HFFc6 (cell line): ENCODE measurements around the gene RNF32. TPM values are rescaled to one million over a fixed set of nuclear protein-coding genes. Genes with fewer than 3 reads are reported as not detected.

Experiments
- DNase-seq: peaks from one replicate; pipeline ENCODE4 v3.0.0-alpha.2; 2018
- H3K27ac Mint-ChIP-seq: 2 replicates; pipeline ENCODE4 v1.8.0; 2020; ENCODE audit warnings: mild to moderate bottlenecking, mixed read lengths
- H3K27me3 Mint-ChIP-seq: 2 replicates; pipeline ENCODE4 v1.8.0; 2021; ENCODE audit warnings: mild to moderate bottlenecking, moderate library complexity, mixed read lengths; ENCODE audit not compliant: insufficient read depth
- H3K36me3 Mint-ChIP-seq: 2 replicates; pipeline ENCODE4 v1.8.0; 2021; ENCODE audit warnings: low read depth, mixed read lengths
- H3K4me1 Mint-ChIP-seq: 2 replicates; pipeline ENCODE4 v1.8.0; 2020; ENCODE audit warnings: low read depth, mixed read lengths
- H3K4me3 Mint-ChIP-seq: 2 replicates; pipeline ENCODE4 v1.8.0; 2020; ENCODE audit warnings: mild to moderate bottlenecking, moderate library complexity, mixed read lengths
- H3K9me3 Mint-ChIP-seq: 2 replicates; pipeline ENCODE4 v1.8.0; 2020; ENCODE audit warnings: mild to moderate bottlenecking, mixed read lengths
- CTCF ChIP-seq: fragments of 200-600 bp; sonication (generic); IDR thresholded peaks from 2 replicates; pipeline ENCODE4 v1.5.0; 2021; ENCODE audit warnings: antibody characterized with exemption, mild to moderate bottlenecking
- total RNA-seq, 6 experiments: library from RNA; stranded (reverse); fragmentation: NEBNext Ultra II Directional; extraction: Animal tissue kit (Norgen Biotek cat#: 25700); gene quantifications; 2 replicates in 1 of 6; 3 replicates in 5 of 6; pipeline ENCODE4 v1.2.3, GENCODE V29; 2021

Gene RNF32
- total RNA-seq, 6 experiments from 2014 or later = 0.94 to 2.5 (median 1.4) TPM

DNA sequence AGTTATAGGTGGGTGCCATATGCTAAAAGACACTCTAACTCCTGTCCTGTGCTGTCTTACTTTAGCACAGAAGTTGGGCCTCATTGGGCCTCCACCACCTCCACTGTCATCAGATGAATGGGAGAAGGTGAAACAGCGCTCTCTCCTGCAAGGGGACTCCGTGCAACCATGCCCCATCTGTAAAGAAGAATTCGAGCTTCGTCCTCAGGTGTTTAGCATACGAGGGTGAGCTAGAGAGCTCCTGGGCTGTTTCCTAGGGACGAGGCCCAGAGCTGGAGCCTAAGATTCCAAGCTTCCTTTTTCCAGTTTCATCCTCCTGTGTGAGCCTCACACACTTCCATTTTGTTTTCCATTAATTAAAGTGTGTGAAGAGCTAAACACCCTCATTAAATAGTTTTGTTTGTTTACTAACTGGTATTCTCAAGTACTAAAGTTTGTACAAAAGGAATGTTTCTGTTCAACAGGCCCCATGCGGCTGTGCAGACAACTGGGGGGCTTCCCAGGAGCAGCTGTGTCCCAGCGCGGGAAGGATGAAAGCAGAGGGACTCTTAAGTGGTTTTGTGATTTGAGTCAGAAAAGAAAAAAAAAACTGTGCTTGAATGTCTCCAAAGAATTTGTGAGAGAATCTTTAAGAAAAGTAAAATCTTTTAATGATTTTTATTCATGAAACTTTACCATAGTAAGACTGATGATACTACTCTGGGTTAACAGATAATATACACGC lies 14.1 kb downstream of the RNF32 start:
- no peaks in the 10 kb centered on the region for H3K9me3 Mint-ChIP-seq
- no peak overlapping the region for H3K27ac Mint-ChIP-seq
- peaks cover 24% of the 10 kb centered on the region for H3K4me1 Mint-ChIP-seq
- no peak for TF ChIP-seq CTCF
- DNase-seq = no peak
- no peaks in the 10 kb centered on the region for H3K36me3 Mint-ChIP-seq
- no peaks in the 10 kb centered on the region; the same call in 1 of the 2 replicates for H3K27me3 Mint-ChIP-seq
- H3K4me3 Mint-ChIP-seq = no peak overlapping the region

DNA sequence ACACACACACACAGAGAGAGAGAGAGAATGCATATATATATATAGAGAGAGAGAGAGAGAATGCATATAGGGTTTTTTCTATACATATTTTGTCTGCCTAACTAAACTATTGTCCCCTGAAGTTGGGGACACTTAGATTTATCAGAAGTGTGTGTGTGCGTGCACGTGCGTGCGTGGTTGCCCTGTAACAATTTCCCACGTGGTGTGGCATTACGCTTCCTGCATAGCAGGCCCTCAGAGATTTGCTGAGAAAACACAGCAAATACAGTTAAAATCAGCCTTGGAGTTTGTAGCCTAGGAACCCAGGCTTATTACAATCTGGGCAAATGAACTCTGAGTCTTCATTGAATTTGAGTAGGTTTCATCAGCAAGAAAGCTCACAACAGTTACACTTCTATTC lies 14.7 kb downstream of the RNF32 start:
- Mint-ChIP-seq H3K27ac (no peak overlapping the region), H3K36me3 (no peaks in the 10 kb centered on the region), H3K4me1 (peaks cover 24% of the 10 kb centered on the region), H3K27me3 (no peaks in the 10 kb centered on the region; the same call in 1 of the 2 replicates), H3K9me3 (no peaks in the 10 kb centered on the region), H3K4me3 (no peak overlapping the region)
- TF ChIP-seq CTCF = no peak
- no peak for DNase-seq

DNA sequence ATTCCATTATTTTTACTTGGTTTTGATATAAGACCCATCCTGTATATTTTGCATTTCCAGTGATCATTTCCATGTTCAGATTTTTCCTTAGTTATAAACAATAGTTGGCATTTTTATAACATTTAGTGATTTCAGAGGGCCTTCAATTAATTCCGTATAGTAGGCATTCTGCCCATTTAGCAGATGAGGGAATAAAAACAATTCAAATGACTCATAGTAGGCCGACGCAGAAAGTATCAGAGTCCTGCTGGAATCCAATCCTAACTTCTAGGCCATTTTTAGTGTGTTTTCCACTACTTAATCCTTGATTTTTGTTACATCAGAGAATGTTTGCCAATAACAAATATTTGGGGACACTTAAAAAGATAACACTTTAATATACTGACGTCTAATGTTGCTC lies 15.4 kb downstream of the RNF32 start:
- no peak overlapping the region for H3K4me3 Mint-ChIP-seq
- no peaks in the 10 kb centered on the region for H3K36me3 Mint-ChIP-seq
- no peak for TF ChIP-seq CTCF
- no peak overlapping the region for H3K27ac Mint-ChIP-seq
- peaks cover 24% of the 10 kb centered on the region for H3K4me1 Mint-ChIP-seq
- no peaks in the 10 kb centered on the region for H3K9me3 Mint-ChIP-seq
- DNase-seq = no peak
- H3K27me3 Mint-ChIP-seq = no peaks in the 10 kb centered on the region; the same call in 1 of the 2 replicates

- peaks cover 20% of the 10 kb centered on the region for H3K4me1 Mint-ChIP-seq
- no peak for TF ChIP-seq CTCF
- no peaks in the 10 kb centered on the region for H3K9me3 Mint-ChIP-seq
- no peak overlapping the region for H3K27ac Mint-ChIP-seq
- no peaks in the 10 kb centered on the region; the same call in 1 of the 2 replicates for H3K27me3 Mint-ChIP-seq
- no peak for DNase-seq
- H3K4me3 Mint-ChIP-seq = no peak overlapping the region
- no peaks in the 10 kb centered on the region for H3K36me3 Mint-ChIP-seq
Observed at GRCh38 chr7:156656598-156656997, 16.0 kb downstream of the RNF32 start.

GRCh38 chr7:156657681-156658080 lies 17.1 kb downstream of the RNF32 start:
- peaks cover 9% of the 10 kb centered on the region; the same call in 1 of the 2 replicates for H3K4me1 Mint-ChIP-seq
- H3K27me3 Mint-ChIP-seq = no peaks in the 10 kb centered on the region; the same call in 1 of the 2 replicates
- no peak overlapping the region for H3K4me3 Mint-ChIP-seq

More at GRCh38 chr7:156657681-156658080, 17.1 kb downstream of the RNF32 start:
- Mint-ChIP-seq H3K36me3 (no peaks in the 10 kb centered on the region), H3K27ac (no peak overlapping the region), H3K9me3 (no peaks in the 10 kb centered on the region)
- no peak for DNase-seq
- TF ChIP-seq CTCF = no peak
